CD4-positive, alpha-beta T cell treated with Interleukin-17A for 4 hours (primary cell): Measurements from ENCODE around the gene NCKIPSD.

Experiments
- DNase-seq: peaks from one replicate; pipeline ENCODE4 v3.0.0-alpha.2; 2020; ENCODE audit warnings: mixed read lengths

Gene NCKIPSD

DNA sequence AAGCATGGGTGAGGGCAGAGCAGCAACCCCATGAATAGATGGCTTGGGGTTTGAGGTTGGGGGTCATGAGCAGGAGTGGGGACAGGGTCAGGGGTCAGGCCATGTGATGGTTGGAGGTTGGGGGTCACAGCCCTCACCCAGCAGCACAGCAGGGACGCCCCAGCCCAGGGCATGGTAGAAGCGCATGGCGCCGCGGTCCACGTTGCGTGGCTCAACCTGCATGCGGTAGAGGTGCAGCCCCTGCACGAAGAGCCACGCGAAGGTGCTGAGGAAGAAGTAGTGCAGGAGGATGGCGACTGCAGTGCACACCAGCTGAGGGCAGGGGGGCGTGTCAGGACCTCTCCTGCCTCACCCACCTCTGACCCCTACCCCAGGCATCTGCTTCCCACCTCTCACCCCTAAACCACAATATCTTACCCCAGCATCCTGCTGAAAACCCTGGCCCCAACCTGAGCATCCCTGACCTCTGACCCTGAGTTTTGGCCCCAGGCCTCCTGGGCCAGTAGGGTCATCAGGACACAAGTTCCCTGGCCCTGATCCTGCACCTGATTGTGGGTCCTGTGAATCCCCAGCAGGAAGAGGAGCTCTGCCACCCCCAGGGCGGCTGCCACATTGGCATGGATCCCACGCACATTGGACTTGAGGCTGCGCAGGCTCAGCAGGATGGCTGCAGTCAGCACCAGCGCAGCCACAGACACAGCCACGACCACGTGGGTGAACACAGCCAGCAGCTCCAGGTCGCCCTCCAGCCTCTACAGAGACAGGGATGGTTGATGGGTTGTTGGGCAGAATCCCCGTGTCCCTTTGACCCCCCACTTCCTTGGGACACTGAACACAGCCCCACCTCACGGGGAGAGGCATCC is 40.6 kb downstream of the NCKIPSD start:
- DNase-seq: no peak

DNA sequence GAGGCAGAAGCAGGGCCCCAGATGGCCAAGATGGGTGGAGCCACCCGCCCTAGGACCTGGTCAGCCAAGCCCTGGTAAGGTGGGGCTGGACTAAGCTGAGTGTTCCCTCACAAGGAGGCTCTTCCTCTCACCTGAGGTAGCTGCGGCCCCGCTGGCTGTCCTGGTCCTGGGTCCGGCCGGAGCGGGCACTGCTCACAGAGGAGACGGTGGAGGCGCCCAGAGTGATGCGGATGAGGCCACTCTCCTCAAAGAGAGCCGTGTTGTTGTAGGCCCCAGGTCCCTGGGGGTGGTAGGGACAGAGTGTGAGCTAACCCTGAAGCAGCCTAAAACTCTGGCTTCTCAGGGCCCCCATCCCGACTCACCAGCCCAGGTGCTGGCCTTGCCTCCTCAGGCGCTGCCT is 43.1 kb downstream of the NCKIPSD start:
- no peak for DNase-seq

DNA sequence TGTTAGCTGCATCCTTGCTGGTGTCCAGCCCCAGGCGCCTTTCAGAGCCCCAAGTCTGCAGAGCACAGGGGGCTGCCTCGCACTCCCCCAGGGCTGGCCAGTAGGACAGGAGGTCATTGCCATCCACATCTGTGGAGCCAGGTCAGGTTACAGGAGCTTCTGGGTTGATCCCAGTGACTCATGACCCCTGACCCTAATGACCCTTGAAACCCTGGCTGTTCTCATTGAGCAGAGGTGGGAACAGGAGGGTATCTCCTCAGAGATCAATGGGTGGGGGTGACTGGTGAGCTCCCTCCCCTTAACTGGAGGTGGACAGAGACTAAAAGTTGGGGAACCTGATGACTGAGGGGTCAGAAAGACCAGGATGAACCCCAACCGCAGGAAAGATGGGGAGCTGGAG is 44.3 kb downstream of the NCKIPSD start:
- DNase-seq: no peak

DNA sequence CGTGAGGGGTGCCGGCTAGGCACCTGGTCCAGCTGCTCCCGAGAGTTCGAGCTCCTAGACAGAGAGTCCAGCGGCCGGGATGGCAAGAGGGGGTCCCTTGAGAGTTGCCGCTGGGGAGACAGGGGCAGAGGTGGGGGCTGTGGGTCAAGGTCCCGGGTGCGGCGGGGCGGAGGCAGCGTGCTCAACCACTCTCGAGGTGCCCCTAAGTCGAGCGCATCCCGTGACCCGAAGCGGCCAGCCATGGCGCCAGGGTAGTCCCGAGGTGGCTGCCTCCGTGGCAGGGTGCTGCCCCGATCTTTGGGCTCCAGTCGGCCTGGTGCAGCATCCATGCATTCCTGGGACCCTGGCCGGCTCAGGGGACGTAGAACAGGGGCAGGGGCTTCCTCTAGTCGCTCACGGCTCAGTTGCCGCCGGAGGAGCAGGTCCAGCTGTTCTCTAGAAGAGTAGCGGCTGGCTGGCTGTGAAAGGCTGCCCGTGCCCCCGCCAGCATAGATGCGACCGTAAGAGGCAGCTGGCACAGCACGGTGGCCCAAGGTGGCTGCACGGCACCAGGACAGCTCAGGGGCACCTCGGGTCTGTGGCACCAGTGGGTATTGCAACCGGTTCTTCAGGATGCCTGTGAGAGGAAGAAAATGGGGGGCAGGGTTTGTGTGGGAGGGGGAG is 45.6 kb downstream of the NCKIPSD start:
- DNase-seq: no peak

DNA sequence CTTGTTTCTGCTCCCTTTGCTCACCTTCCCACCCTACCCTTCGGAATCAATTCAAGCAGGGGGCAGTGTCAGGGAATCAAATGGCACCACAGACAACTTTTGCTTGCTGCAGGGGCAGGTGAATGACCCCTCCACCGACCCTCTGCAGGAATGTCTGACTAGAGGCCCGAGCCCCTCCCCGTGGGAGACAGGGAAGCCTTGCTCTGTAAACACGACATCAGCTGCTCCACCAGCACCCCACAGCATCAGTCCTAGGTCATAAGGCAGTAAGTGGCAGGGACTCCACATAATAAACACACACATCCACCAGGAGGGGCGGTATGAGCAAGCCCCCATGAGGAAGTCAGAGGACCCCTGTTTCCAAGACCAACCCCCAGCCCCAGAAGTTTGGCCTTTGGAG is 48.4 kb downstream of the NCKIPSD start:
- DNase-seq: no peak

DNA sequence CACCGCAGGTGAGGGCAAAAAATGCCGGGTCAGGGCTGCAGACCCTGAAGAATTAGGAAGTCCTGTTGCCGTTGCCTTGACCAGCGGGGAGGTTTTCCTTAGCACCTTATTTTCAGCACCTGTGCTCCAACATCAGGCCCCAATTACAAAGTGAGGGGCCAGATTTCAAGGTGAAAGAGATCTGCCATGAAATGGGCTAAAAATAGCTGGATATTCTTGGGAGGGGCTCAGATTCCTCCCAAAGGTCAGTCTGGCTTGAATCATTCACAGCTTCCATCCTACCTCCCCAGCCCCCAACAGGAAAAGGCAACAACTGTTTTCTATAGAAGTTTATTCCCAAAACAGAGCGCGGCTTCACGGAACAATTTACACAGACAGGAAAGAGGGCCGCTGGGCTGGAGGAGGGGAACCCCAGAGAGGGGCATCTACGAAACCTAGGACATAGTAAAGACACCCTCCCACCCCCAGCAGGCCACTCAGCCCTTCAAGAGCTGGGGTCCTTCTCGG is 49.5 kb downstream of the NCKIPSD start:
- no peak for DNase-seq

DNA sequence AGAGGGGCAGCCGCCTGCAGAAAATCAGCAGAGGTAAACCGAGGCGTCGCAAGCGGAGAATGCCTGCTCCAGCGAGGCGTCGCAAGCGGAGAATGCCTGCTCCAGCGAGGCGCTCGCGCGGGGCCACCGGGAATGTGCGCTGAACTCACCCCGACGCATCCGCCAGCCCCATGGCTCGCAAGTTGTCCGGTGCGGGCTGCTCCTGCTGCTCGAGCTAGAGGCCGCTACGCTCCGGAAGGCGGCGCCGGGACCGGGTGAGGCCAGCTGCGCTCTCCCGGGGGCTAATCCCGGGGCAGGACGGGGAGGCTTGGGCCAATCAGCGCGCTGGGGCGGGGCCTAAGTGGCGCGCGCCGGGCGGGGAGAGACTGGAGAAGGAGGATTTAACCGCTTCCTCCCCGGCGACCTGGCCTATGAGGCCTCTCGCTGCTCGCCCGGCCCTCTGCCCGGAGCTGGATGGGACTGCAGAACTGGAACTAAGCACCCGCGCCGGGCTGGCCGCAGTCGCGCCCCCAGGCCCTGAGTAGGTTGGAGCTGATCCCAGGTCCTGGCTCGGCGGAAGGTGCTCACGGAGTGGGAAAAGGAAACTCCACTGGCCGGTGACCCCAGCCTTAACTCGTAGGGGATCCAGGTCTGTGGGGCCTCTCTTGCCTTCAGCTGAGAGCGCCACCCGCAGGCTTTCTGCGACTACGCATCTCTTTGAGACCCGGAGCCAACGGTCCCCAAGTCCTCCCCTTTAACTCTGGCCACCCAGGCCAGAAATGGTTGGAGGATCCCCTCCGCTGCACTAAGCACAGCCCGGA is 50.3 kb downstream of the NCKIPSD start, which contains the start of gene SLC26A6:
Gene SLC26A6, minus strand, starts transcription at position 240 of the 800 bp plus-strand sequence. Its CDS starts 68 bp downstream, at position 172.
- DNase-seq: peak; percentile 96

DNA sequence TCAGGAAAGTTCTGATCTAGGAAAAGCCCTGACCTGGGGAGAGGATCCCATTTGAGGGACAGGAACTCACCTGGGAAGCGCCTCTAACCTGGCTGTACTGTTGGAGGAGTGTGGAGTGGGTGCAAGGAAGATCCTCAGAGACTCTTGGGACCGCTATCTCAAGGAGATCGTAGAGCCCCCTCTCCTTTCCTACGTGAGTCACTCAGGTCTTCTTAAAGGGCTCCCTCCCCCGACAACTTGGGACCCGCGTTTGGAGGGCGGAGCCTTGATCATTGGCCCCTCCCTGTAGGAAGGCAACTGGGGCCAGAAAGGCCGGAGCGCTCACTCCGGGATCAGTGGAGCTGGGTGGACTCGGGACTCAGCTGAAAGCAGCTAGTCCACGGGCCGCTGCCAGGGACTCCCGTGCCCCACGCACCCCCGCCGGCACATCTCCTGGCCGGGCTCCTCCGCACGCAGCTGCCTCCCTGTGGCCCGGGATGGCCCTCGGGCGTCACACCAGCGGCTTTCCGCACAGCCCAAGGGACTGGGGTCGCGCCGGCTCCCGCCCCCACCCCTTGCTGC is 51.0 kb downstream of the NCKIPSD start:
- DNase-seq: peak; percentile 71

DNA sequence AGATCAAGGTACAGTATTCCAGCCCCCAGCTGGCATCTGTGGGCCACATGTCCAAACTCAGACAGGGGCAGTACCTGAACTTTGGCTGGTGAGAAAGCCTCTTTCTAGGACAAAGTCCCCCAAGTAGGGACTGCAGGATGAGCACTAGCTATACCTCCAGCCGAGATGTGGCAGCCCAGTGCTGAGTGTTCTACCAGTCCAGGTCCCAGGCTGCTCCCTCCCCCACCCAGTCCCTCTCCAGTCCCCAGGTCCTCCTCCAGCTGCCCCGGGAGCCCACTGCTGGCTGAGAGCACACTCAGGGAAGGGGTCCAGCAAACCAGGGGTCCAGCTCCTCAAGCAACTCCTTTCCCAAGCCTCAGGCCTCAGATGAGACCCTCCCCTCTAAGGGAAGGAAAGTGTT is 52.0 kb downstream of the NCKIPSD start:
- DNase-seq: no peak

DNA sequence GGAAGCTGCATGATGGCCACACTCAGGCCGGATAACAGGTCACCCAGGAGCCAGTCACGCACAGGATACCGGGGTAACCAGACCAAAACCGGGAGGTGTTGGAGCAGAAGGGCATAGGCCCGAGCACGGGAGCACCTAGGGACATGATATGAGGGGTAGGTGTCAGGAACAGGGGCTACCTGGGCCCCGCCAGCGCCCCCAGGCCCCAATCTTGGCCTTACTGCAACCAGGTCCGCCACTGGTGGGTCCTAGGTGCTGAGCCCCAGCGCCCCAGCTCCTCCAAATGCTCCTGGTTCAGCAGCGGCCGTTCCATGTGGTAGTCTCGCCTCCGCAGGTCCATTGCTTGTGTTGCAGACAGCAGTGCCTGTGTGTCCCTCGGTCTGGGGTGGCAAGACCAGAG is 52.5 kb downstream of the NCKIPSD start:
- no peak for DNase-seq

DNA sequence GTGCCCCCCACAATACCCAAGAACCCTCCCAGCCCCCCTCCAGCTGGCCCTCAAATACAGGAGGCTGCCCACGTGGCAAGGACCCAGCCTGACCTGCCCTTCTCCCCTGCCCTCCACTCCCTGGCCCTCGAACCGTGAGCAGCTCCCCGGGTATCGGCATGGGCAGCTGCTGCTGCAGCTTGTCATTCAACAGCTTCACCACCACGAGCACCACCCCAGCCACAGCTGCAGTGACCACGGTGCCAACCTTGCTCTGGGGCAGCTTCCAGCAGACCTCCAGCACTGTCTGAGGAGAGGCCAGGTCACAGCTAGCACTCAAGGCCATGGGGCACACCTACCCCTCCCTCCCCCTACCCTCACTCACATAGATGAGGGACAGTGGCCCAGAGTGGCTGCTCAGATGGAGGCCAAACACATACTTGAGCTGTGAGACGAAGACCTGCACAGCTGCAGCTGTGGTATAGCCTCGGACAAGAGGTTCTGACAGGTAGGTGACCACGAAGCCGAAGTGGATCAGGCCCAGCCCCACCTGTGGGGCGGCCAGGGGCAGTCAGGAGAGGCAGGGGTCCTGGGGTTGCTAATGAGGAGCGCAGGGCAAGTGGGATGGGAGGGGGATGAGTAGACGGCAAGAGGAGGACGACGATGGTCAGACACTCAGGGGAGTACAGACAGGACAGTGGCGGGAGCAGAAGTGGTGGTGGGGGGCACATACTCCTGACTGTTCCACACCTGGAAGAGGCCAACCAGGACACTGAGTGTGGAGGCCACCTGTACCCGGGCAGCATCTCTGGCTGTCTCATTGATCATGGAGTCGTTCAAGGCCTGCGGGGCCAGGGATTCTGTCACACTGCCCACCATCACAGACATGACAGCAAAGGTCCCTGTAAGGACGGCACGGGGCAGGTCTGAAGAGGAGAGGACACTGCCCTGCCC is 53.9 kb downstream of the NCKIPSD start:
- no peak for DNase-seq

DNA sequence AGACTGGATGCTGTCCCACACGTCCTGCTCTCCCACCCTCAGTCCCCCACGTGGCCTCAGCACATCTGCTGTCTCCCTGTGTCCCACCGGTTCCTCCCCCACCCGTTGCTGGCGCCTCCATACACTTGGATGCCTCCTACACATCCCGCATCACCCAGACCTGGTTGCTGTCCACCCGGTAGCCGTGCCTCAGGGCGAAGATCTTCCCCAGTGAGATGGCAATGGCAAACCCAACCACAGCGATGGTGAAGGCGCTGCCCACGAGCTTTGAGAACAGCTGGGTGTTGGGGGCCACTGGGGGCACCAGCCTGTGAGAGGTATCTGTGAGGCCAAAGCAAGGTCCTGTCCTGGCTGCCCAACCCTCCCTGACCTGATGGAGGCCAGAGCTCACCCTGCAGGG is 54.9 kb downstream of the NCKIPSD start:
- no peak for DNase-seq

DNA sequence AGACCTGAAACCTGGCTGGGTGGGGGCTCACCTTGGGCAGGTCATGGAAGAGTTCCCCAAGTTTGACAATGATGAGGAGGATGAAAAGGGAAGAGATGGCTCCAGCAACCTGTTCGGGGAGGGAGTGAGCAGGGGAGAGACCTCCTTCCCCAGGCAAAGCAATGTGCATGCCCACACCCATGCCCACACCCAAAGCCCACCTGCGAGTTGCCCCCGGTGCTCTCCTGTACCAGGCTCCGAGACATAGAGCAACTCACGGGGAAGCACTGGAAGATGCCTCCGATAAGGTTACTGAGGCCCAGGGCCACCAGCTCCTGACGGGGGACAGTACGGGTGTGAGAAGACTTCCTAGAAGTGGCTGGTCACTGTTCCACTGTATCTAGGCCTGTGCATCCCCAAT is 55.3 kb downstream of the NCKIPSD start:
- DNase-seq: no peak

DNA sequence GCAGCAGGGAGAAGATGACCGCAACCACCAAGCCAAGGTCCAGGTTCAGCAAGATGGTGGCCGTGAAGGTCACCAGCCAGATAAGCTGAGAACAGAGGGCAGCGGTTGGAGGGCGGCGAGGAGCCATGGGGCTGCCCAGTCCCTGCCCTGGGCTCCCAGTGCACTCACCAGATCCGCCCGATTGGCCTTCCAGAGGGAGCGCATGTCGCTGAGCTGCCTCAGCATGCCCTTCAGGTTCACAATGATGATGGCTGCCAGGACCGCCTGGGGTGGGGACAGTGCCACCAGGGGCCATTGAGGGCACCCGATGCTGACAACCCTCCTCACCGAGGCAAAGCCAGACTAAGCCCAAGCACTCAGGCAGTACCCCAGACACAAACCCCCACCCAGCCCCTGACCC is 55.8 kb downstream of the NCKIPSD start:
- no peak for DNase-seq

DNA sequence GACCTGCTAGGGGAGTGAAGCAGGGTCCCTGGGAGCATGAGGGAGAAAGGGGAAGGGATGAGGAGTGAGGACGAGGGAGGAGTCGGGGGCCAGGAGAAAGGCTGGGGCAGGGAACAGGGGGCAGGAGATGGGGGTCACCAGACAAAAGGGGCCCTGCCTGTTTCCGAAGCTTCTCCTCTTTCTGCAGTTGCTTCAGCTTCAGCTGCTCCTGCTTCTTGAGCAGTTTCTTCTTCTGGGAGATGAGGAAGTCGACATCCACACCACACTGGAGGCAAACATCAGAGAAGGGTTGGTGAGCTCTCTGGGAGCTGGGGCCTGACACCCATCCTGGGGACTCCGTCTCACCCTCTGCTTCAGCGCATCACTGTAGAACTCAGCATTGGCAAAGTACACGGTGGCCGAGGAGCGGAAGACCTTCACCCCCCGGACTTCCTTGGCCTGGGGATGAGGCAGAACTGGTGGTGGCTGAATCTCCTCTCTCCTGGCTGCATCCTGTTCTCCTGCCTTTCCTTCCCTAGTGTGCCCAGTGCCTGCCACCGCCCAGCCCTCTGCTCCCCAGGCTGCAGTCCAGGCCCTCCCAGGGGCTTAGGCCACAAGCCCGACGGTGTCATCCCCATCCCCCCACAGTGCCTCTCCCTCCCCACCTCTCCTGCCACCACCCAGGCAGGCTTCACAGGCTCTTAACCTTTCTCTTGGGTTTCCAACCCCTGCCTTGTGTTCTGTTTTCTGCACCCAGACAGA is 57.3 kb downstream of the NCKIPSD start:
- DNase-seq: no peak

DNA sequence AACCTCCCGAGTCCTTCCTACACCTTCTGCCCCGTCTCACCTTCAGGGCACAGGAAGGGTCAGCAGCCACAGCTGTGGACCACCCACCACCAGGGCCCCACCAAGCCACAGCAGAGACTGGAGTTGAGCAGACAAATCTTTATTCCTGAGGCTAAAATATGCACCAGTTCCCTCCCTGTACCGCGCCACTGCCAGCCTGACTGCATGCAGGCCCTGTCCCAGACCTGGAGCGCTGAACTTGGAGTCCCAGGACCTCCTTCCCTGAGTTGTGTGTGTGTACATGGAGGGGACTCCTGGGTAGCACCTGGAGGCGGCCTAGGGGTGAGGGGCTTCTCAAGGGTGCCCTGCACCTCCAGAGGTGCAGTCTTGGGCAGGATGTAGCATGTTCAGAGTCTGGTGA is 60.1 kb downstream of the NCKIPSD start:
- no peak for DNase-seq

DNA sequence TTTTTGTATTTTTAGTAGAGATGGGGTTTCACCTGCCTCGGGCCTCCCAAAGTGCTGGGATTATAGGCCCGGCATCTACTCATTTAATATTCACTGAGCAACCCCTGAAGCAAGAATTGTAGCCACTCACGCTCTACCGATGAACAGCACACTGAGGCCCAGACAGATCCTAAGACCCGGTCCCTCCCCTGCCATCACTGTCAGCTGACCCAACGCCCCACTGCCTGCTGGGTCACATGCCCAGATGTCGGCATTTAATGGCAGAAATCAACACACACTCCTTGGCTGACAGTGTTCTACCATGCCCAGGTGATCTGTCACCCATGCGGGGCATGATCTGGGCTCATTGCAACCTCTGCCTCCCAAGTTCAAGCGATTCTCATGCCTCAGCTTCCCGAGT is 60.9 kb downstream of the NCKIPSD start:
- no peak for DNase-seq

DNA sequence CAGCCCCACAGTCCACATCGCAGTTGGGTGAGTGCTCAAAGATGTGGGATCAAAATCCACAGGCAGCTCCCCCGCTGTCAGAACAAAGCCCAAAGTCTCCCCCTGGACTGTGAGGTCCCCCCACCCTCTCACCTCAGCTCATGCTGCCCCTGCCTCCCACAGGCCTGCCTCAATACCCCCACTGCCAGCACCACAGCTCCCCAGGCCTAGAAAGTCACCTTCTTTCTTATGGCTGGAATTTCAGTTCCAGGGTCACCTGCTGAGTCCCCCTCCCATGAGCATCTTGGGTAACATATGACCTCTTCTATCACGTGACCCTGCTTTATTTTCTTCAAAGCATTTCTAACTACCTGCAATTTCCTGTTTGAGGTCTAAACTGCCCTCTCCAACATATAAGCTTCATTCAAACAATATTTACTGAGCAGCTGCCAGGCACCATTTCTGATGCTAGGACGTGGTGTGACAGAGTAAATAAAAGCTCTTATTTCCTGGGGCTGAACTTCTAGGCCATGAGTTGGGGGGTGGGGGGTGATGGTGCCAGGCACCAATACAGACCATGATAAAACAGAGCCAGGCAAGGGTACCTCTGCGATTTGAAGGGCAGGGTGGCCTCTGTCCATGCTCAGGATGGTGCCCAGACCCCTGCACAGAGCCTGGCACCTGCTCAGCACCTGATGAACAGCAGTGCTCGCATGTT is 61.7 kb downstream of the NCKIPSD start:
- no peak for DNase-seq
